Measurements from ENCODE around the gene KLHL9.

The KLHL9 gene

DNA sequence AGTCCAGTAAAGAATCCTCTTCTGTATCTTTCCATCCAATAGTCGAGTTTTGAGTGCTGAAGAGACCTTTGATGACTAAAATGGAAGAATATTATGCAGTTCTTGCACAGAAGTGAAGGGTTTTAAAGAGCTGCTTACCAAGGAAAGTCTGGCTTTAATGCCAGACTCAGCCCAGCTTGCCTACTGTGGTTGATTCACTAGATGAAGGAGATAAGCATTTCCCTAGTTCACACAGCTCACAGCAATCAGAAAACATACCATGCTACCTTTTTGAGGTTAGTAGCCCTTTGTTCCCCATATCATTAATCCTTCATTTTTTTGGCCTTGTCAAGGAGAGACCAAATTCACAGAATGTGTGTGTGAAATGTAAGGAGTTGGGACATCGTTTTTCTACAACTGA, 45.4 kb downstream of the KLHL9 start:
- Mint-ChIP-seq H3K36me3 (no peaks in the 10 kb centered on the region), H3K27me3 (peaks cover 17% of the 10 kb centered on the region), H3K27ac (no peak overlapping the region), H3K9me3 (ENCODE audit: low read depth) (no peaks in the 10 kb centered on the region), H3K4me1 (ENCODE audit: low read depth) (peaks cover 7% of the 10 kb centered on the region), H3K4me3 (no peak overlapping the region)

DNA sequence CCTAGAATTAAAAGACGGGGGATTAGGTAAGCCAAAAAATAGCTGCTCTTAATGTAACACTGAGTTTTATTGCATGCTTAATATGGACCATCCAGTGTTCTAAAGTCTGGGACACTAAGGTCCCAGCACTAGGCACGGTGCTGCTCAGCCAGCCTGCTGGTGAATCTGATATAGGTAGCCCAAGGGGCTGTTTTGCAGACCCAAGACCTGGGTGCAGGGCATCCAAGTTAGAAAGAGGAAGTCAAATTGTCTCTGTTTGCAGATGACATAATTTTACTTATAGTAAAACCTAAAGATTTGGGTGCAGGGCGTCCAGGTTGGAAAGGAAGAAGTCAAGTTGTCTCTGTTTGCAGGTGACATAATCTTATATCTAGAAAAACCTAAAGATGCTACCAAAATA, 47.9 kb downstream of the KLHL9 start:
- H3K27ac Mint-ChIP-seq = no peak overlapping the region
- no peak overlapping the region for H3K4me3 Mint-ChIP-seq
- no peaks in the 10 kb centered on the region for H3K4me1 Mint-ChIP-seq (ENCODE audit: low read depth)
- H3K9me3 Mint-ChIP-seq (ENCODE audit: low read depth) = no peaks in the 10 kb centered on the region
- no peaks in the 10 kb centered on the region for H3K36me3 Mint-ChIP-seq
- peaks cover 13% of the 10 kb centered on the region for H3K27me3 Mint-ChIP-seq

DNA sequence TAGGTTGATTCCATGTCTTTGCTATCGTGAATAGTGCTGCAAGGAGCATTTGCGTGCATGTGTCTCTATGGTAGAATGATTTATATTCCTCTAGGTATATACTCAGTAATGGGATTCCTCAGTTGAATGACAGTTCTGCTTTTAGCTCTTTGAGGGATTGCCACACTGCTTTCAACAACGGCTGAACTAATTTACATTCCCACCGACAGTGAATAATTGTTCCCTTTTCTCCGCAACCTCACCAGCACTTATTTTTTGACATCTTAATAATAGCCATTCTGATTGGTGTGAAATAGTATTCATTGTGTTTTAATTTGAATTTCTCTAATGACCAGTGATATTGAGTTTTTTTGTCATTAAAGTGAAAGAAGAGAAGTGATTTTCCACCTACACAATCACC, 48.5 kb downstream of the KLHL9 start:
- Mint-ChIP-seq H3K27me3 (peaks cover 11% of the 10 kb centered on the region), H3K4me3 (no peak overlapping the region), H3K9me3 (ENCODE audit: low read depth) (no peaks in the 10 kb centered on the region)

GRCh38 chr9:21286099-21286498, 49.1 kb downstream of the KLHL9 start:
- Mint-ChIP-seq H3K36me3 (no peaks in the 10 kb centered on the region), H3K27me3 (peaks cover 11% of the 10 kb centered on the region), H3K4me3 (no peak overlapping the region), H3K27ac (no peak overlapping the region), H3K9me3 (ENCODE audit: low read depth) (no peaks in the 10 kb centered on the region), H3K4me1 (ENCODE audit: low read depth) (no peaks in the 10 kb centered on the region)

More for the DNA sequence above, 48.5 kb downstream of the KLHL9 start:
- no peaks in the 10 kb centered on the region for H3K36me3 Mint-ChIP-seq
- H3K27ac Mint-ChIP-seq = no peak overlapping the region
- no peaks in the 10 kb centered on the region for H3K4me1 Mint-ChIP-seq (ENCODE audit: low read depth)

DNA sequence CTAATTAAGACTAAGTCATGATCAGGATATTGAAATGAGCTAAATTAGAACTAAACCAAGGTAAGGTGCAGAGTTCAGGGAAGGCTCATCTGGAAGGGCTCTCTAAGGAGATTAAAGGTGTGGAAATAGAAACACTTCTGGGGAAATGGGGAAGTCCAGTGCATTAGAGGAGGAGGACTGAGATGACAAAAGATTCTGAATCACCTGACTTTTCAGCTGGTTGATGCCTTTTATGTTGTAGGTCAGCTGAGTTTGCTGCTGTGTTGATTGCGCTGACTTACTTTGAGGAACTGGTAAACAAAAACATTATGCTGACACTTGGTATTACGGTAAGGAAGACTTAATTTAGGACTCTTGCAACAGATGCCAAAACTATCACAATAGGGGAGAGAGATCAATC, 53.9 kb downstream of the KLHL9 start:
- Mint-ChIP-seq H3K27ac (no peak overlapping the region), H3K27me3 (peaks cover 7% of the 10 kb centered on the region), H3K36me3 (no peaks in the 10 kb centered on the region), H3K9me3 (ENCODE audit: low read depth) (no peaks in the 10 kb centered on the region), H3K4me1 (ENCODE audit: low read depth) (no peaks in the 10 kb centered on the region), H3K4me3 (no peak overlapping the region)
